A673 (cell line): ENCODE results near the gene MUSK.

Experiments used
- EZH2 ChIP-seq: fragments of 200-600 bp; sonication (generic); IDR thresholded peaks from 2 replicates; pipeline ENCODE4 v1.6.1; 2017; ENCODE audit warnings: borderline replicate concordance, low read depth, mild to moderate bottlenecking, mixed read lengths, antibody characterized with exemption, low read length; ENCODE audit not compliant: poor library complexity, severe bottlenecking
- TF ChIP-seq, protein P1 (sequence below): fragments of 300-800, 200-600 bp; sonication (generic); conservative IDR thresholded peaks from 2 replicates; pipeline ENCODE4 v1.5.1; 2017; ENCODE audit warnings: low read depth, mild to moderate bottlenecking, antibody characterized with exemption, low read length, moderate library complexity, mixed read lengths

DNA sequence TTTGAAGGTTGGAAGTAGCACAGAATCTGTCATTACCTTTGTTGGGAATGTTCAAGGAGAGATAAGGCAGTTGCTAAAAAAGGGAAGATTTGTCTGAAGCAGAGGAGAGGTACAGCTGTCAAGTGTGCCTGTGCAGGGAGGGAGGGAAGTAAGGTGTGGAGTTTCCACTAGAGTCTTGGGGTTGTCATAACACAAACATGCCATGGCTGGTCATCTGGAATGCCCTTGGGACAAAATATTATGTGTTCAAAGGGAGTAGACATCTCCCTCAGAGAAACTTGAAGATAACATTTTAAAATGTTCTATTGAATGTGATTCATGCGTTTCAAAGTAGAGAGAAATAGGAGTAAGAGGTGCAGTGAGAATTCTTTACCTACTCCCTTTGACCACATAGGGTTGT is 95.0 kb downstream of the MUSK start:
- TF ChIP-seq, protein P1, sequence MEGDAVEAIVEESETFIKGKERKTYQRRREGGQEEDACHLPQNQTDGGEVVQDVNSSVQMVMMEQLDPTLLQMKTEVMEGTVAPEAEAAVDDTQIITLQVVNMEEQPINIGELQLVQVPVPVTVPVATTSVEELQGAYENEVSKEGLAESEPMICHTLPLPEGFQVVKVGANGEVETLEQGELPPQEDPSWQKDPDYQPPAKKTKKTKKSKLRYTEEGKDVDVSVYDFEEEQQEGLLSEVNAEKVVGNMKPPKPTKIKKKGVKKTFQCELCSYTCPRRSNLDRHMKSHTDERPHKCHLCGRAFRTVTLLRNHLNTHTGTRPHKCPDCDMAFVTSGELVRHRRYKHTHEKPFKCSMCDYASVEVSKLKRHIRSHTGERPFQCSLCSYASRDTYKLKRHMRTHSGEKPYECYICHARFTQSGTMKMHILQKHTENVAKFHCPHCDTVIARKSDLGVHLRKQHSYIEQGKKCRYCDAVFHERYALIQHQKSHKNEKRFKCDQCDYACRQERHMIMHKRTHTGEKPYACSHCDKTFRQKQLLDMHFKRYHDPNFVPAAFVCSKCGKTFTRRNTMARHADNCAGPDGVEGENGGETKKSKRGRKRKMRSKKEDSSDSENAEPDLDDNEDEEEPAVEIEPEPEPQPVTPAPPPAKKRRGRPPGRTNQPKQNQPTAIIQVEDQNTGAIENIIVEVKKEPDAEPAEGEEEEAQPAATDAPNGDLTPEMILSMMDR, result no peak
- TF ChIP-seq EZH2, result no peak
